Measurements from ENCODE around the gene GPR85. TPM values are rescaled to one million over a fixed set of nuclear protein-coding genes. Genes with fewer than 3 reads are reported as not detected.
A peak's percentile ranks its signal among the peaks of the same experiment; 100 is the strongest.
"Not testable (repeated sequence)": the region's sequence is repeated elsewhere in the genome, so short reads cannot be mapped to it uniquely, and the experiment has no call there.

The GPR85 gene, protein sequence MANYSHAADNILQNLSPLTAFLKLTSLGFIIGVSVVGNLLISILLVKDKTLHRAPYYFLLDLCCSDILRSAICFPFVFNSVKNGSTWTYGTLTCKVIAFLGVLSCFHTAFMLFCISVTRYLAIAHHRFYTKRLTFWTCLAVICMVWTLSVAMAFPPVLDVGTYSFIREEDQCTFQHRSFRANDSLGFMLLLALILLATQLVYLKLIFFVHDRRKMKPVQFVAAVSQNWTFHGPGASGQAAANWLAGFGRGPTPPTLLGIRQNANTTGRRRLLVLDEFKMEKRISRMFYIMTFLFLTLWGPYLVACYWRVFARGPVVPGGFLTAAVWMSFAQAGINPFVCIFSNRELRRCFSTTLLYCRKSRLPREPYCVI
- 1.9 TPM for polyA plus RNA-seq (2013, experiment 1 of 4)
- 2.0 TPM for polyA plus RNA-seq (2013, experiment 2 of 4)
- 1.5 TPM for polyA plus RNA-seq (2013, experiment 3 of 4)
- polyA plus RNA-seq (2013, experiment 4 of 4): 2.2 TPM

DNA sequence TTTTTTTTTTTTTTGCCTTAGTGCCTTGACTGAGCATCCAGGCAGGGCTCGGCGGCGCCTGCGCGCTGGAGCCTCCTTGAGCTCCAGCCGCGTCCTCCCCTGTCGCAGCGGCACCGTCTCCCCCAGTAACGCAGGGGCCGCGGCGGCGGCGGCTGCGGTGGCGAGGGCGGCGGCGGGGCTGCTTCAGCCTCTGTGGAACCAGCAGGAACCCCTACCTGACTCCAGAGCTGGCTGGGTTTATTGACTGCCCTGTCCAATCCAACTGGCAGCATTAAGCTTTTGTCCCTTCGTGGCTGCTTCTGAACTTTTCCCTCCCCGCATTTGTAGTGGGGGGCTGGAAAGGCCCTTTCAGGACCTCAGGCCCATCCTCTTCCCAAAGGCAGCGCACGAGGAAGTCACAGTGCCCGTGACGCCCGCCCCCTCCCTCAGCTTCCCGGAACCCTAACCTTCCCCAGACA is at the start of gene GPR85:
TSS of gene GPR85 (minus strand) at position 397 of the 458 bp plus-strand sequence. CDS start 2,106 bp downstream, outside the sequence.
- H3K4me3 ChIP-seq (ENCODE audit: insufficient read depth, low read depth, low read length): peak within 1 kb of the TSS; percentile 32
- H3K4me1 ChIP-seq (ENCODE audit: control insufficient read depth, insufficient read depth, low read length): peaks cover 18% of the 10 kb centered on the region
- H3K9me3 ChIP-seq (ENCODE audit: control insufficient read depth, low read length): no peaks in the 10 kb centered on the region
- H3K27me3 ChIP-seq (ENCODE audit: control insufficient read depth, insufficient read depth, low read length, poor library complexity, severe bottlenecking): peaks cover 1% of the 10 kb centered on the region
- no peaks in the 10 kb centered on the region for H3K36me3 ChIP-seq (ENCODE audit: control insufficient read depth, insufficient read depth, low read length)
- H3K27ac ChIP-seq (ENCODE audit: insufficient read depth, low read depth, low read length, poor library complexity, severe bottlenecking): no peak within 1 kb of the TSS
- WGBS, 2 experiments: 0 to 1% methylated on average over 29 of the region's 29 CpGs

DNA sequence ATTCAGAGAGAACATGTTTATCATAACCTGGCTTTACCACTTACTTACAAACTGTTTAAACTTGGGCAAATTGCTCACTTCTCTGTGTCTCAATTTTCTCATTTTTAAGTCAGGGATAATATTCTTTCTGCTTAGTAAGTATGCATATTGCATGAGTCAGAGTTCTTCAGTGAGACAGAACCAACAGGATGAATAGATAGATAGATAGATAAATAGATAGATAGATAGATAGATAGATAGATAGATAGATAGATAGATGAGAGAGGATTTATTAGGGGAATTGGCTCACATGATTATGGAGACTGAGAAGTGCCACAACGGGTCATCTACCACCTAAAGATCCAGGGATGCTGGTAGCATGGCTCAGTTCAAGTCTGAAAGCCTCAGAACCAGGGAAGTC is 47.4 kb upstream of the GPR85 start:
- Histone ChIP-seq H3K4me1 (ENCODE audit: control insufficient read depth, insufficient read depth, low read length) (no peaks in the 10 kb centered on the region), H3K36me3 (ENCODE audit: control insufficient read depth, insufficient read depth, low read length) (no peaks in the 10 kb centered on the region), H3K27me3 (ENCODE audit: control insufficient read depth, insufficient read depth, low read length, poor library complexity, severe bottlenecking) (no peaks in the 10 kb centered on the region), H3K27ac (ENCODE audit: insufficient read depth, low read depth, low read length, poor library complexity, severe bottlenecking) (no peak overlapping the region), H3K9me3 (ENCODE audit: control insufficient read depth, low read length) (no peaks in the 10 kb centered on the region), H3K4me3 (ENCODE audit: insufficient read depth, low read depth, low read length) (no peak overlapping the region)
- WGBS, 2 experiments: 89 to 94% methylated on average over 1 of the region's 1 CpG

DNA sequence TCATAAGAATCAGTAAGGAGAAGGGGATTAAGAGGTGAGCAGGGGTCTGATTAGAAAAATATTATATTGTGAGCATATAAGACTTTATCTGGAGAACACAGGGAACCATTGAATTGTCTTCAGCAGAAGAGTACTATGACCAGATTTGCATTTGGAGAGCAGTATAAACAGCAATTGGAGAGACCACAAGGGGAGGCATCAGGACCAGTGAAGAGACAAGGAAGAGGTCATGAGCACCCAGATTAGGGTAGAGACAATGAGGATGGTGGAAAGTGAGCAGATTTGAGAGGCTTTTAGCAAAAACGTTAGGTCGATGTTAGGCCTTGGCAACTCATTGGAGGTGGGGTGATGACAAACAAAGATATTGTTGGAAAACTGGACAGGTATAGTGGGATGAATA is 44.7 kb upstream of the GPR85 start:
- Histone ChIP-seq H3K27ac (ENCODE audit: insufficient read depth, low read depth, low read length, poor library complexity, severe bottlenecking) (no peak overlapping the region), H3K9me3 (ENCODE audit: control insufficient read depth, low read length) (no peaks in the 10 kb centered on the region), H3K4me3 (ENCODE audit: insufficient read depth, low read depth, low read length) (no peak overlapping the region), H3K27me3 (ENCODE audit: control insufficient read depth, insufficient read depth, low read length, poor library complexity, severe bottlenecking) (no peaks in the 10 kb centered on the region), H3K4me1 (ENCODE audit: control insufficient read depth, insufficient read depth, low read length) (no peaks in the 10 kb centered on the region), H3K36me3 (ENCODE audit: control insufficient read depth, insufficient read depth, low read length) (no peaks in the 10 kb centered on the region)
- 88 to 96% methylated on average over 2 of the region's 2 CpGs for WGBS, 2 experiments

DNA sequence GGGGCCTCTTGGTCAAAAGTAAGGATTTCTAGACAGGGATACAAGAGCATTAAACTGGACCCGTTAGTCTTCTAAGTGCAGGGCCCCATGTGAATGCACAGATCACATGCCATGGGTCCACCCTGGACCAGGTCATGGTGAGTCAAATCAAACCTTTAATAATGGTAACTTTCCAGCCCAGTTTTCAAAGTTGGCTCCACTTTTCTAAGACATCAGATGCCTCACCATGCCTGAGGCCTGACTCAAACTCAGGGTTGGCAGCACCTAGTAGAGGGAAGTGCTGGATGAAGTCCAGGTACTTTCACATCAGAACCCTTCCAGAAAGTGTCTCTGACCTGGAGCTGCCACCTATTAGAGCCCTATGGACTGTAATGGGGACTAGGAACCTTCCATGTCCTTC is 41.4 kb upstream of the GPR85 start:
- 89 to 95% methylated on average over 1 of the region's 1 CpG for WGBS, 2 experiments
- Histone ChIP-seq H3K4me1 (ENCODE audit: control insufficient read depth, insufficient read depth, low read length) (no peaks in the 10 kb centered on the region), H3K9me3 (ENCODE audit: control insufficient read depth, low read length) (no peaks in the 10 kb centered on the region), H3K27me3 (ENCODE audit: control insufficient read depth, insufficient read depth, low read length, poor library complexity, severe bottlenecking) (no peaks in the 10 kb centered on the region), H3K27ac (ENCODE audit: insufficient read depth, low read depth, low read length, poor library complexity, severe bottlenecking) (no peak overlapping the region), H3K4me3 (ENCODE audit: insufficient read depth, low read depth, low read length) (no peak overlapping the region), H3K36me3 (ENCODE audit: control insufficient read depth, insufficient read depth, low read length) (no peaks in the 10 kb centered on the region)

DNA sequence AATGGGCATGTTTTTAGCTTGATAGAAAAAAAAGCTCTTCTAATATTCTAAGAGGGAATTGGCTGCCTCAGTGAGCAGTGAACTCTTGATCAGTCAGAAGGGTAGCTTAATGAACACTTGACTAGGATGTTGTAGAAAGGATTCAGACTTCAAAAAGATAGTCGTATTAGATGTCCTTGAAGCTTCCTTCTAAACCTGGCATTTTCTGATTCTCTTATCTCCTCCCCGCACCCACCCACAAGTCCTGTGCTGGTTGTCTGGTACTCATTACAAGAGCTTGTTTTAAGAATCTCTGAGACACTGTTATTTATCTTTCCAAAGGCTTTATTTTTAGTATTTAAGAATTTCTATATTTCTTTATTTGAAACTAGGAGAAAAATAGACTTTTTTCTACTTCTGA is 39.1 kb upstream of the GPR85 start:
- WGBS, 2 experiments: 81 to 100% methylated on average over 2 of the region's 2 CpGs
- no peaks in the 10 kb centered on the region for H3K27me3 ChIP-seq (ENCODE audit: control insufficient read depth, insufficient read depth, low read length, poor library complexity, severe bottlenecking)
- no peaks in the 10 kb centered on the region for H3K36me3 ChIP-seq (ENCODE audit: control insufficient read depth, insufficient read depth, low read length)
- H3K4me3 ChIP-seq (ENCODE audit: insufficient read depth, low read depth, low read length): no peak overlapping the region
- no peaks in the 10 kb centered on the region for H3K4me1 ChIP-seq (ENCODE audit: control insufficient read depth, insufficient read depth, low read length)
- no peaks in the 10 kb centered on the region for H3K9me3 ChIP-seq (ENCODE audit: control insufficient read depth, low read length)
- no peak overlapping the region for H3K27ac ChIP-seq (ENCODE audit: insufficient read depth, low read depth, low read length, poor library complexity, severe bottlenecking)

DNA sequence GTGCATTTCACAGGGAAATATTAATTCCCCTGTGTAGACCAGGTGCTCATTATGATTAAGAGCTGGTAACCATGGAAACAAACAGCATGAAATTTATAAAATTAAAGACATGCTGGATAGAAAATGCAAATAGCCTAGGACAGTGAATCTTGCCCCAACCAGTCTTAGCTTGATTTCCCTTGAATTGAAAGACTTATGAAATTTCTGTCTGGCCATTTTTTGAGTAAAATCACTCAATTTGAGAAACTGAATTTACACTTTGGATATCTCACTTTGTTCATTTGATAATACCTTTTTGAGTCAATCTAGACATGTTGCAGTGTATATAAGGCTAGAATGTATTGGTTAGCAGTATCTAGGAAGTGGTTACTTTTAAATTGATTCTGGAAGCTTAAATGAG is 36.1 kb upstream of the GPR85 start:
- H3K27ac ChIP-seq (ENCODE audit: insufficient read depth, low read depth, low read length, poor library complexity, severe bottlenecking): no peak overlapping the region

DNA sequence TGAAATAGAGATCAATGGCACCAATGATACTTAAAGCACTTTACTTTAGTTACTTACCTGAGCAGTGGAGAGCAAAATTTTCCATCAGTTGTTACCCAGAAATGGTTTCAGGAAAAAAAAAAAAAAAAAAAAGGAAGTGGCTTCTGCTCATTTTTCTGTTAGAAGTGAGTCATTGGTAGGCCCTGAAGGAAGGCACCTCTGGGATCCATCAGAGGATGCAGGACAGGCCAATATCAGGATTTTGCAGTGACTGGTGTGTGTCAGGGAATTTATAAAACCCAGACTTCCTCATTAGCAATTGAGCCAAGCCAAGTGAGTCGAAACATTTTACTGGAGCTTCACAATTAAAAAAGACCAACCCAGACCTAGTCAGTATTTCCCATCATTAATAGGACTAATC is 34.0 kb upstream of the GPR85 start:
- H3K27ac ChIP-seq (ENCODE audit: insufficient read depth, low read depth, low read length, poor library complexity, severe bottlenecking): no peak overlapping the region
- H3K9me3 ChIP-seq (ENCODE audit: control insufficient read depth, low read length): no peaks in the 10 kb centered on the region
- no peaks in the 10 kb centered on the region for H3K36me3 ChIP-seq (ENCODE audit: control insufficient read depth, insufficient read depth, low read length)
- H3K27me3 ChIP-seq (ENCODE audit: control insufficient read depth, insufficient read depth, low read length, poor library complexity, severe bottlenecking): peaks cover 8% of the 10 kb centered on the region
- WGBS, 2 experiments: 92 to 100% methylated on average over 1 of the region's 1 CpG
- no peaks in the 10 kb centered on the region for H3K4me1 ChIP-seq (ENCODE audit: control insufficient read depth, insufficient read depth, low read length)
- no peak overlapping the region for H3K4me3 ChIP-seq (ENCODE audit: insufficient read depth, low read depth, low read length)

More for the DNA sequence above, 36.1 kb upstream of the GPR85 start:
- H3K9me3 ChIP-seq (ENCODE audit: control insufficient read depth, low read length): no peaks in the 10 kb centered on the region
- no peak overlapping the region for H3K4me3 ChIP-seq (ENCODE audit: insufficient read depth, low read depth, low read length)
- H3K27me3 ChIP-seq (ENCODE audit: control insufficient read depth, insufficient read depth, low read length, poor library complexity, severe bottlenecking): peaks cover 8% of the 10 kb centered on the region
- no peaks in the 10 kb centered on the region for H3K4me1 ChIP-seq (ENCODE audit: control insufficient read depth, insufficient read depth, low read length)
- H3K36me3 ChIP-seq (ENCODE audit: control insufficient read depth, insufficient read depth, low read length): no peaks in the 10 kb centered on the region

DNA sequence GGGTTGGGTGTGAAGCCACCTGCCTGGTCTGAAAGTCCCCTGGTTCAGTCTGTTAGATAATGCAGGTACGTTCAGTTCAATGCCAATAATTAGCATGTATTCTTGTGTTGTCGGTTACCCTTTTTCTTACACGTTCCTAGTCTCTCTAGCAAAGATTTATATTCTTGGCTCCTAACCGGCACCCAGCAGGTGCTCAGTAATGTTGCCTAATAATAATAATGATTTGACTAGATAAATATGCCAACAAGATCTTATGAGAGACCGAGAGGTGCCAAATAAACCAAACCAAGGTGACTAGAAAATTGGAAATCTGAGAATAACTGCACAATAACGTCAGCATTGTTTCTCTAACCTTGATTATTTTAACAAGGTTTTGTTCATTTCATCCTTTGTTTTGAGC is 32.8 kb upstream of the GPR85 start:
- 93 to 95% methylated on average over 5 to 6 of the region's 6 CpGs for WGBS, 2 experiments

DNA sequence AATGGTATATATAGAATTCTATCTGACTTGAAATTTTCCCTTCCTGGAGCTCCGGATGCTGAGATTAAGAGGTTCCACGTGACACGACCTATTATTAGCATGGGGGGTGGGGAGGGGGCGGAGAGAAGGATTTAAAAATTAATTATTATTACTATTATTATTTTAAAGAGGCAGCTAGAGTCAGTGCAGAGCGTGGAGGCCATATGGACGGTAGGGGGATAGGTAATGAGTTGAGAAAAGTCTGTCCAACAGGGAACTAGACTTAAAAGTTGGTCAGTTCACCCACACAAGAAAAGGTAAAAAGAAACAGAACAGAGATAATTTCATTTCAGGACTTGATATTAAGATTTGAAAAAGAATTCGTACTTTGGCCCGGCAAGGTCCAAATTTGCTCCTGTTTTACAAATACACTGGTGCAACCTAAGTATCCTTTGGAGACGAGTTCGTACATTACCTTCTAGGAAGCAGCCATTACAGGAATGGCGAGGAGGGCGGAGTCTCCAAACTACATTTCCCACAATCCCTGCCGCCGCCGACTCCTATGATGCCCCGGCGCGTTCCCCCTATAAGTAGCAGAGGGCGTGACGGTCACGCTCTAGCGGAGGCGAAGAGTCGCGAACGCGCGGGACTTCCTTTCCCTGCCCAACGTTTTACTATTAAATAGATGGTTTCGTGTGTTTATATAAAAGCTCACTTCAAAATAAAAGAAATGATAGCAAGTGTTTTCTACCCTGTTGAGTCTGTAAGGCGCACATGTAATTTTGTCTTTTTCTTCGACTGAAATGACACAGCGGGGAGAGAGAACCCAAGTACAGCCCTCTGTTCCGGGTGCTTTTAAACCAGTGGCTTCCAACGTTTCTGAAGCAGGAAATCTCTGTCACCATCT is 31.7 kb upstream of the GPR85 start, which contains the start of gene SMIM30:
TSS of gene SMIM30 (minus strand) at position 481 of the 886 bp plus-strand sequence. CDS start 976 bp downstream, outside the sequence.
- H3K9me3 ChIP-seq (ENCODE audit: control insufficient read depth, low read length): no peaks in the 10 kb centered on the region
- no peak within 1 kb of the TSS for H3K27ac ChIP-seq (ENCODE audit: insufficient read depth, low read depth, low read length, poor library complexity, severe bottlenecking)

More for the DNA sequence above, 32.8 kb upstream of the GPR85 start:
- no peaks in the 10 kb centered on the region for H3K4me1 ChIP-seq (ENCODE audit: control insufficient read depth, insufficient read depth, low read length)
- H3K36me3 ChIP-seq (ENCODE audit: control insufficient read depth, insufficient read depth, low read length): no peaks in the 10 kb centered on the region
- H3K4me3 ChIP-seq (ENCODE audit: insufficient read depth, low read depth, low read length): no peak overlapping the region
- H3K9me3 ChIP-seq (ENCODE audit: control insufficient read depth, low read length): no peaks in the 10 kb centered on the region
- H3K27me3 ChIP-seq (ENCODE audit: control insufficient read depth, insufficient read depth, low read length, poor library complexity, severe bottlenecking): peaks cover 8% of the 10 kb centered on the region
- no peak overlapping the region for H3K27ac ChIP-seq (ENCODE audit: insufficient read depth, low read depth, low read length, poor library complexity, severe bottlenecking)

DNA sequence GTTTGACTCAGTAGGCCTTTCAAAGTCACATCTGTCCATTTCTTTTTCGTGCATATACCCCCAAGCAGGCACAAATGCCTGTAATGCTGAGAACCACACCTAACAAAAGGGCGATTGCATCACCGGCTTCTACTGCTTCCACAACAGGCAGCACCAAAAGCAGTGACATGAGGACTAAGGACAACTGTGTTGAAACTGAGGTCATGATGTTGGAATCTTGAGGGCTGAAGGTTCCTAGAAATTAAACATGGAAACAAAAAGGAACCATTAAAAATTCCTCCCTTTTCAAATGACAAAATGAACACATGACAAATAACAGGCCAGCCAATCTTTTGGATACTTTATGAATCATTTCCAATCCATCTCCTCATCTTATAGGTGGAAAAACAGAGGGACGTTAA is 30.7 kb upstream of the GPR85 start:
- H3K27me3 ChIP-seq (ENCODE audit: control insufficient read depth, insufficient read depth, low read length, poor library complexity, severe bottlenecking); H3K4me1 ChIP-seq (ENCODE audit: control insufficient read depth, insufficient read depth, low read length); H3K9me3 ChIP-seq (ENCODE audit: control insufficient read depth, low read length); H3K36me3 ChIP-seq (ENCODE audit: control insufficient read depth, insufficient read depth, low read length); H3K27ac ChIP-seq (ENCODE audit: insufficient read depth, low read depth, low read length, poor library complexity, severe bottlenecking): not testable (repeated sequence)
- H3K4me3 ChIP-seq (ENCODE audit: insufficient read depth, low read depth, low read length): peak overlapping the region; percentile 44
- 89% methylated on average over 2 to 4 of the region's 4 CpGs for WGBS, 2 experiments

More for the DNA sequence above, 31.7 kb upstream of the GPR85 start, which contains the start of gene SMIM30:
- 1 to 2% methylated on average over 25 to 34 of the region's 35 CpGs for WGBS, 2 experiments
- Histone ChIP-seq H3K36me3 (ENCODE audit: control insufficient read depth, insufficient read depth, low read length) (no peaks in the 10 kb centered on the region), H3K27me3 (ENCODE audit: control insufficient read depth, insufficient read depth, low read length, poor library complexity, severe bottlenecking) (peaks cover 8% of the 10 kb centered on the region), H3K4me1 (ENCODE audit: control insufficient read depth, insufficient read depth, low read length) (no peaks in the 10 kb centered on the region), H3K4me3 (ENCODE audit: insufficient read depth, low read depth, low read length) (peak within 1 kb of the TSS; percentile 44)

Measured in ectodermal cell (in vitro differentiated cells).